Vagina (tissue), 2 donors: Measurements from ENCODE around the gene KAZN.
"Not testable (repeated sequence)": the region's sequence is repeated elsewhere in the genome, so short reads cannot be mapped to it uniquely, and the experiment has no call there.

Source experiments
- CTCF ChIP-seq, 3 experiments: fragments of 450-650 bp in 2 of 3; fragments of 200-600 bp in 1 of 3; sonication (generic) in 1 of 3; IDR thresholded peaks; one replicate each; pipeline ENCODE4 v1.5.1; 2017 to 2019; ENCODE audit warnings: antibody characterized with exemption in 3 of 3, mild to moderate bottlenecking in 2 of 3, moderate library complexity in 2 of 3
- POLR2A ChIP-seq, 2 donors: fragments of 450-650 bp; IDR thresholded peaks; one replicate each; pipeline ENCODE4 v1.6.1; 2017; ENCODE audit warnings: antibody characterized with exemption in 2 of 2, mild to moderate bottlenecking in 2 of 2, moderate library complexity in 2 of 2
- POLR2AphosphoS5 ChIP-seq, 2 donors: sonication (generic); formaldehyde crosslinking; IDR thresholded peaks; one replicate each; pipeline ENCODE4 v1.9.0; 2017; ENCODE audit warnings: antibody characterized with exemption in 2 of 2, mild to moderate bottlenecking in 2 of 2, low read depth in 1 of 2; ENCODE audit not compliant: insufficient read depth in 1 of 2

GRCh38 chr1:15040685-15041084 is 442.2 kb downstream of the KAZN start:
- not testable (repeated sequence) for TF ChIP-seq CTCF (IDR thresholded peaks at IDR 0.05); POLR2AphosphoS5 (IDR thresholded peaks at IDR 0.05; ENCODE audit: insufficient read depth in 1 of 2, low read depth in 1 of 2); POLR2A (IDR thresholded peaks at IDR 0.05)
